Measurements from ENCODE around the gene LTBP3.
"Not testable (repeated sequence)": the region's sequence is repeated elsewhere in the genome, so short reads cannot be mapped to it uniquely, and the experiment has no call there.

Gene LTBP3

GRCh38 chr11:65537296-65537597 is 20.9 kb downstream of the LTBP3 start:
- no peak for DNase-seq (ENCODE audit: low read depth, low spot score)

GRCh38 chr11:65536412-65537295 is 21.5 kb downstream of the LTBP3 start:
- DNase-seq (ENCODE audit: low read depth, low spot score) = no peak

GRCh38 chr11:65535102-65535501 is 23.1 kb downstream of the LTBP3 start:
- no peak for DNase-seq (ENCODE audit: low read depth, low spot score)

- no peak for DNase-seq (ENCODE audit: low read depth, low spot score)
Measured at GRCh38 chr11:65532388-65533064, 25.6 kb downstream of the LTBP3 start.

- peak; percentile 38 for DNase-seq (ENCODE audit: low read depth, low spot score)
Measured at GRCh38 chr11:65530157-65530496, 28.0 kb downstream of the LTBP3 start.

- no peak for DNase-seq (ENCODE audit: low read depth, low spot score)
Measured at GRCh38 chr11:65529475-65530156, 28.5 kb downstream of the LTBP3 start.

- DNase-seq (ENCODE audit: low read depth, low spot score) = no peak
Measured at GRCh38 chr11:65528819-65529350, 29.3 kb downstream of the LTBP3 start.

GRCh38 chr11:65526744-65527143 is 31.4 kb downstream of the LTBP3 start:
- no peak for DNase-seq (ENCODE audit: low read depth, low spot score)

- DNase-seq (ENCODE audit: low read depth, low spot score) = no peak
Measured at GRCh38 chr11:65525546-65526480, 32.3 kb downstream of the LTBP3 start.

GRCh38 chr11:65524741-65525545 is 33.2 kb downstream of the LTBP3 start, which contains the start of gene SCYL1:
Gene SCYL1 (plus strand): TSS chr11:65525083. CDS start chr11:65525154, 71 bp downstream.
- peak; percentile 68 for DNase-seq (ENCODE audit: low read depth, low spot score)

GRCh38 chr11:65524014-65524740 is 34.0 kb downstream of the LTBP3 start:
- DNase-seq (ENCODE audit: low read depth, low spot score) = peak; percentile 49

- DNase-seq (ENCODE audit: low read depth, low spot score) = not testable (repeated sequence)
Measured at GRCh38 chr11:65523631-65523968, 34.6 kb downstream of the LTBP3 start.

- peak; percentile 82 for DNase-seq (ENCODE audit: low read depth, low spot score)
Measured at GRCh38 chr11:65522718-65523630, 35.2 kb downstream of the LTBP3 start.

GRCh38 chr11:65521777-65522521 is 36.2 kb downstream of the LTBP3 start:
- DNase-seq (ENCODE audit: low read depth, low spot score) = peak; percentile 65

GRCh38 chr11:65518941-65519549 is 39.1 kb downstream of the LTBP3 start:
- not testable (repeated sequence) for DNase-seq (ENCODE audit: low read depth, low spot score)

GRCh38 chr11:65516135-65516968 is 41.8 kb downstream of the LTBP3 start:
- no peak for DNase-seq (ENCODE audit: low read depth, low spot score)

GRCh38 chr11:65512311-65512710 is 45.8 kb downstream of the LTBP3 start:
- DNase-seq (ENCODE audit: low read depth, low spot score) = not testable (repeated sequence)
